ENCODE measurements around the gene SLX4IP.

DNA sequence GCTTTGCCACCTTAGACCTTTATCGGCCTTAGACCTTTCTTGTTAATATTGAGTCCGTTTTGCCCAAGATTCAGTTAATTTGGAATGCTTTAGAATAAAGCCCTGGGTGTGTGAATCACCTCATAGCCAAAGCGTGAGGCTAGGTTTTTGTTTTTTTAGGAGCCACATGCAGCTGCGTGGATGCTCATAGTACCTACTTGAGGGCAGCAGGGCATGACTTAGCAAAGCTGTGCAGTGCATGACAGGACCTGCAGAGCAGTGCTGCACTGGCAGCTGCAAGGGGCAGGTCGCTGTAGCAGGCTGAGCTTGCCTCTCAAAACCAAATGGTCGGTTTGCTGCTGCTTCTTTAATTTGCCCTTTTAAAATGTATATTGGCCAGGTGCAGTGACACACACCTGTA is 122.6 kb downstream of the SLX4IP start:
- TF ChIP-seq, protein P1, sequence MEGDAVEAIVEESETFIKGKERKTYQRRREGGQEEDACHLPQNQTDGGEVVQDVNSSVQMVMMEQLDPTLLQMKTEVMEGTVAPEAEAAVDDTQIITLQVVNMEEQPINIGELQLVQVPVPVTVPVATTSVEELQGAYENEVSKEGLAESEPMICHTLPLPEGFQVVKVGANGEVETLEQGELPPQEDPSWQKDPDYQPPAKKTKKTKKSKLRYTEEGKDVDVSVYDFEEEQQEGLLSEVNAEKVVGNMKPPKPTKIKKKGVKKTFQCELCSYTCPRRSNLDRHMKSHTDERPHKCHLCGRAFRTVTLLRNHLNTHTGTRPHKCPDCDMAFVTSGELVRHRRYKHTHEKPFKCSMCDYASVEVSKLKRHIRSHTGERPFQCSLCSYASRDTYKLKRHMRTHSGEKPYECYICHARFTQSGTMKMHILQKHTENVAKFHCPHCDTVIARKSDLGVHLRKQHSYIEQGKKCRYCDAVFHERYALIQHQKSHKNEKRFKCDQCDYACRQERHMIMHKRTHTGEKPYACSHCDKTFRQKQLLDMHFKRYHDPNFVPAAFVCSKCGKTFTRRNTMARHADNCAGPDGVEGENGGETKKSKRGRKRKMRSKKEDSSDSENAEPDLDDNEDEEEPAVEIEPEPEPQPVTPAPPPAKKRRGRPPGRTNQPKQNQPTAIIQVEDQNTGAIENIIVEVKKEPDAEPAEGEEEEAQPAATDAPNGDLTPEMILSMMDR (IDR thresholded peaks at IDR 0.05), result no peak
- TF ChIP-seq EZH2 (IDR thresholded peaks at IDR 0.05; ENCODE audit: borderline replicate concordance, insufficient read depth, low read depth, low read length, poor library complexity, severe bottlenecking), result no peak

All from B cell (primary cell).